Choroid plexus epithelial cell (primary cell): ENCODE results near the gene RPS21.
A peak's percentile ranks its signal among the peaks of the same experiment; 100 is the strongest.

ENCODE experiments used
- DNase-seq: peaks from one replicate; pipeline ENCODE4 v3.0.0-alpha.2; 2010; ENCODE audit warnings: low read depth
- H3K4me3 ChIP-seq: 2 replicates; pipeline ENCODE4 v1.5.1; 2011; ENCODE audit warnings: low read depth, mild to moderate bottlenecking, control low read depth, low read length, moderate library complexity
- TF ChIP-seq, protein P1 (sequence below): conservative IDR thresholded peaks from 2 replicates; pipeline ENCODE4 v1.5.1; 2011; ENCODE audit warnings: low read depth, mild to moderate bottlenecking, control low read depth, inconsistent platforms, low read length, moderate library complexity

RPS21 gene

DNA sequence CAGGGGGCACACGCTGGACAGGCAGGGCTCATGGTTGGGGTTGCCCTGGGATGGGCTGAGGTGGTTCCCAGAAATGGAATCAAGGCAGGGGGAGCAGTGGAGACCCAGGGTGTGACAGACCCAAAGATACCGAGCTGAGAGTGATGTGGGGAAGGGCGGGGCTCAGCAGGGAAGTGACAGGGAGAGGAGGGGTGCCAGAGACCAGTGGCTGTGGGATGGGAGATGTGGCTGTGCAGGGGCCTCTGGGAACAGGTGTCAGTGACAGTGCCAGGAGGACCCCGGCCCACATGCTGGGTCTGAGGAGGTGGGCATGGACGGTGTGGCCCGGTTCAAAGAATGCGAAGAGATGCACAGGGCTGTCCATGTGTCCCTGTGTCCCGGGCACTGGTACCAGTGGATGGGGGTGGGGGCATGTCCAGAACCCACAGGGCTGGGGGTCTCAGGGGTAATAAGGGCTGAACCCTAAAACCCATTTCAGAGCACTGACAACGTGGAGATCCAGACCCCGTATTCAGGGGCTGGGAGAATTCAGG lies 19.1 kb downstream of the RPS21 start:
- no peak for DNase-seq
- peak overlapping the region; percentile 61 for H3K4me3 ChIP-seq
- TF ChIP-seq, protein P1, sequence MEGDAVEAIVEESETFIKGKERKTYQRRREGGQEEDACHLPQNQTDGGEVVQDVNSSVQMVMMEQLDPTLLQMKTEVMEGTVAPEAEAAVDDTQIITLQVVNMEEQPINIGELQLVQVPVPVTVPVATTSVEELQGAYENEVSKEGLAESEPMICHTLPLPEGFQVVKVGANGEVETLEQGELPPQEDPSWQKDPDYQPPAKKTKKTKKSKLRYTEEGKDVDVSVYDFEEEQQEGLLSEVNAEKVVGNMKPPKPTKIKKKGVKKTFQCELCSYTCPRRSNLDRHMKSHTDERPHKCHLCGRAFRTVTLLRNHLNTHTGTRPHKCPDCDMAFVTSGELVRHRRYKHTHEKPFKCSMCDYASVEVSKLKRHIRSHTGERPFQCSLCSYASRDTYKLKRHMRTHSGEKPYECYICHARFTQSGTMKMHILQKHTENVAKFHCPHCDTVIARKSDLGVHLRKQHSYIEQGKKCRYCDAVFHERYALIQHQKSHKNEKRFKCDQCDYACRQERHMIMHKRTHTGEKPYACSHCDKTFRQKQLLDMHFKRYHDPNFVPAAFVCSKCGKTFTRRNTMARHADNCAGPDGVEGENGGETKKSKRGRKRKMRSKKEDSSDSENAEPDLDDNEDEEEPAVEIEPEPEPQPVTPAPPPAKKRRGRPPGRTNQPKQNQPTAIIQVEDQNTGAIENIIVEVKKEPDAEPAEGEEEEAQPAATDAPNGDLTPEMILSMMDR, result no peak

DNA sequence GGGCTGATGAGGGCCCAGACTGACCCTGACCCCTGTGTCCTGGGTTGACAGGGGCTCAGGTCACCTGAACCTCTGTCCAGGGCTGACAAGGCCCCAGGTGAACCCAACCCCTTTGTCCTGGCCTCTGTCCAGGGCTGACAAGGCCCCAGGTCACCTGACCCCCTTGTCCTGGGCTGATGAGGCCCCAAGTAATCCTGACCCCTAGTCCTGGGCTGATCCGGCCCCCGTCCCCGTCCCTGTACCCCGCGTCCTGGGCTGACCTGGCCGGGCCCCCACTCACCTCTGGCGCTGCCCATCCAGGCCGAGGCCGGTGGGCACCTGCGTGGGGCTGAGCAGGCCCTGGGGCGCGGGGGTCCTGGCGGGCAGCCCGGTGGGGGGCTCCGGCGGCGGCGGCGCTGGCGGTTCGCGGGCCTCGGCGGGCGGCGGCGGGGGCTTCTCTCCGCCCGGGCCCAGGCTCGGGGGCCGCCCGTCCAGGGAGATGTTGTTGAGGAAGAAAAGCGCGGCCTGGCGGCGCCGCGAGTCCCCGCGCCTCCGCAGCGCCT lies 19.8 kb downstream of the RPS21 start:
- DNase-seq, result no peak
- TF ChIP-seq, protein P1, result no peak
- peak overlapping the region; percentile 61 for H3K4me3 ChIP-seq

- H3K4me3 ChIP-seq, result peak within 1 kb of the TSS; percentile 61
- DNase-seq, result peak; percentile 95
- TF ChIP-seq, protein P1, result no peak
These were observed 20.5 kb downstream of the RPS21 start, which contains the start of gene CABLES2 for GRCh38 chr20:62407221-62407992. CABLES2 (minus strand) TSS chr20:62407285; CDS start chr20:62407276, 9 bp downstream.

GRCh38 chr20:62408055-62408454 lies 21.2 kb downstream of the RPS21 start:
- no peak for DNase-seq
- TF ChIP-seq, protein P1, result no peak
- no peak overlapping the region for H3K4me3 ChIP-seq

GRCh38 chr20:62408640-62409039 lies 21.7 kb downstream of the RPS21 start:
- DNase-seq, result no peak
- H3K4me3 ChIP-seq, result no peak overlapping the region
- TF ChIP-seq, protein P1, result no peak

DNA sequence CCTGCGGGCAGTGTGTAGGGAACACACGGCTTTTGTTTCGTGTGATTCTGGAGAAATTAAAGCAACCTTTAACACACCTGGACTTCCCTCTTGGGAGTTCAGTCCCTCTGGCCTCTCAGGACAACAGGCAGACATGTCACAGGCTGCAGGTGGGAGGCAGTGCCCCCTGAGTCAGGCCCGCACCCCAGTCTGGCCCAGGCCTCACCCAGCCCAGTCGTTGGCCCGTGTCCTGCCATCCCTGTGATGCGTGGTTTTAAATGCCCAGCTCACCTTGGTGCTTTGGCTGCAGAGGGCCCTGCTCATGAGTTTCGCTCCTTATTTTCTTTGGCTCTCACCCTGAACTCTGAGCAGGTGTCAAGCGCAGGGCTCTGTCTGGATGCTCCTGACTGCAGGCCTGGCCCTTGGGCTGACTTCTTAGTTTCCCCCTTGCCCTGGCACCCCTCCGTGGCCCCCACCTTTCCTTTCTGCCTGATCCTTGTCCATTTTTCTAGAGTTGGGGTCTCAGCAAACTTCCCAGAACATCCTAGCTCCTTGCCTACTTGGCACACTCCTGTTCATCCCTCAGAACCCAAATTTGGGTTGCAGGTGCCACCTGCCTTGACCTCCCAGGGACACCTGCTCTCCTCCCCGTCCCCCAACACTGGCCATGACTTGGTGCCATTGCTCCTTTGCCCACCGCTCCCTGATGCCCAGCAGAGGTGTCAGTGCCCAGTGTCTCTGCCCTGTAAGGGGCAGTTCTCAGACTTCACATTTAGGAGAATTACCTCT lies 22.4 kb downstream of the RPS21 start:
- TF ChIP-seq, protein P1, result no peak
- no peak overlapping the region for H3K4me3 ChIP-seq
- DNase-seq, result no peak
